Iris pigment epithelial cell (primary cell): ENCODE data around the gene MCOLN2.
"Not testable (repeated sequence)": the region's sequence is repeated elsewhere in the genome, so short reads cannot be mapped to it uniquely, and the experiment has no call there.

Experiments used
- DNase-seq: peaks from one replicate; pipeline ENCODE4 v3.0.0-alpha.2; 2011; ENCODE audit warnings: low read depth

MCOLN2 gene

DNA sequence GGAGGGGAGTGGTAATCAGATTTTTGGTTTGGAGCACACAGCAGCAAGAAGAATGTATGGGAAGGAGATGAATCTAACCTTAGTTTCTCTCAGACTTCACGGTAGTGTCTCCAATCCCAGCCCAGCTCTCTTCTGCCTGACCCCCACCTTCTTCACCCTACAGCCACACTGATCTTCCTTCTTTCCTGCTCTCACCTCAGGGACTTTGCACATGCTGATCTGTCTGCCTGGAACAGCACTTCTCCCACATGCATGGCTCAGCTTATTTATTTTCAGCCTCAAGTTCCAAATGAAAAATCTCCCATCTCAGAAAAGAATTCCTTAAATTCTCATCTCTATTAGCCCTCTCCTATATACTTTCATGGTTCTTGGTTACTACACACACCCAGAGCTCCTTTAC, 55.1 kb downstream of the MCOLN2 start:
- DNase-seq, result no peak

- DNase-seq, result no peak
Measured at GRCh38 chr1:84940481-84940880, 56.4 kb downstream of the MCOLN2 start.

- no peak for DNase-seq
Measured at GRCh38 chr1:84939761-84940160, 57.2 kb downstream of the MCOLN2 start.

- peak; percentile 52 for DNase-seq
Measured at GRCh38 chr1:84939151-84939550, 57.8 kb downstream of the MCOLN2 start.

GRCh38 chr1:84936116-84936810, 60.6 kb downstream of the MCOLN2 start:
- peak; percentile 67 for DNase-seq

GRCh38 chr1:84933011-84933611, 63.8 kb downstream of the MCOLN2 start:
- no peak for DNase-seq

DNA sequence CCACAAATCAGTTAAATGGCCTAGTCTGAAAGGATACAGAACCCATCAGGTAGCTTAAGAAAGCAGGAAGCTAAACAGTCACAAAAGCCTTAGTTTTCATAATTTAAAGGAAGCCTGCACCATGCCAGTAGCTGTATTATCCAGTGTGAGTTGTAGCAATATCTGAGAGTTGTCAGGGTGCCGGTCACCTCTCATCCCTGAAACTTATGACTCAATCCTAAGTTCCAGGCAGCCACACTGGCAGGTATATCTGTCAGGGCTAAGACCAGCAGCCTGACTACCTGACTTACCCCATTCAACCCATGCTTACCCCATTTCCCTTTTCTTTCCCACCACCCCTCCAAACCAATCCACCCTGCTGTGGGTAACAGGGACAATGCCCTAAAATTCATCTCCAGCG, 66.1 kb downstream of the MCOLN2 start:
- DNase-seq, result no peak

DNA sequence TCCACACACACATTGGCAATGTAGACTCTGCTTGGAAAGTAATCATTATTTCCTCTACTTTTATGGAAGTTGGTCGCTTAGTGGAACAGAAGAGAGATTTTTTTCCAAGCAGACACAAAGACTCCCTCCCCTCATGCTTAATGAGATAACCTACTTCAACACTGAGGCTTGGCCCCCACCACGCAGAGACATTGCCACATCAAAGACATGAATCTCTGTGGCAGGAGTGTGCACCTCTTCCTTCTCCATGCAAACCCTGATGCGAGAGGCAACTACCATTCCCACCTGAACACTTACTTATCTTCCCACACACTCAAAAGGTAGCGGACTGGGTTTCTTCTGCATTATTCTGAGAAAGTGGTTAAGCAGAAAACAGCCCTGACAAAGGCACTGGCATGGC, 66.6 kb downstream of the MCOLN2 start:
- no peak for DNase-seq

GRCh38 chr1:84929581-84929980, 67.3 kb downstream of the MCOLN2 start:
- no peak for DNase-seq

DNA sequence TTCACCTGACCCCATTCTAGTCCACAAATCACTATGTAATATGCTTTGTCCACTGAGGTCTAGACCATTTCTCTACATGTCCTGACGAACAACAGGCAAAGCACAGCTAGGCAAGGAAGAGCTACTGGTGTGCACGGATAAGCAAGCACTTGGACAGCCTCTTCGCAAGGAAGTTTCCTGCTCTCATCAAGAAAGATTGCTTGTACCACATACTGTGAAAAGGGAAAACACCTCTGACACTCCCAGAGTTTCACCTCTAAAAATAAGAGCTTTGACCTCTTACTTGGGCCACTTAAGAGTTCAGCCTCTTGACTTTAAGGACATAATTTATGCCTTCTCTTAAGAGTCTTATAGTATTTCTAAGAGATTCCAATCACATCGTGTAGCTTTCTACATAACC, 67.9 kb downstream of the MCOLN2 start:
- DNase-seq, result no peak

DNA sequence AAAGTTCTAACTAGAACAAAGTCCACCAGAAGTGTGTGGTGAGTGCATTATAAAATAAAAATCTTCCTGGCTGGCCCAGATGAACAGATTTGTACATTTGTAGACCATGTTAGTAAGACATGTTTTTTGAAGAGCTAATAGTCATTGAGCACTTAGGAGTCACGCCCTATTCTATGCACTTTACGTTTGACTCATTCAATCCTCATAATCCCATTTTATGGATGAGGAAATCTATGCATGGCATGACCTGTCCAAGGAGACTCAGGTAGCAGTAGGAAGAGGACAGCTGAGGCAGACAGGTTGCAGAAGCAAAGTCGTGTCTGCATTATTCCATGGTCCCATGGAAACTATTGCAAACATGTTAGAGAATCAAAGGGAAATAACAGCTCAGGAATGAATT, 73.6 kb downstream of the MCOLN2 start:
- no peak for DNase-seq

DNA sequence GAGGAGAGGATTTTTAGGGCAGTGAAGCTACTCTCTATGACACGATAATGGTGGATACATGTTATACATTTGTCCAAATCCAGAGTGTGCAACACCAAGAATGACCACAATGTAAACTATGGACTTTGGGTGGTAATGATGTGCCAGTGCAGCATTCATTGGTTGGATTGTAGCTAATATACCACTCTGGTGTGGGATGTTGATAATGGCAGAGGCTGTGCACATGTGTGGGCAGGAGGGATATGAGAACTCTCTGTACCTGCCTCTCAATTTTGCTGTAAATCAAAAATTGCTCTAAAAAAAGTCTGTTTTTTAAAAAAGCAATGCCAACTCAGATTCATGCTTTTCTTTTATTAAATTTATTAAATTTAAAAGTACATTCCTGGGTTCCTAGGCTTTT, 76.8 kb downstream of the MCOLN2 start:
- no peak for DNase-seq

DNA sequence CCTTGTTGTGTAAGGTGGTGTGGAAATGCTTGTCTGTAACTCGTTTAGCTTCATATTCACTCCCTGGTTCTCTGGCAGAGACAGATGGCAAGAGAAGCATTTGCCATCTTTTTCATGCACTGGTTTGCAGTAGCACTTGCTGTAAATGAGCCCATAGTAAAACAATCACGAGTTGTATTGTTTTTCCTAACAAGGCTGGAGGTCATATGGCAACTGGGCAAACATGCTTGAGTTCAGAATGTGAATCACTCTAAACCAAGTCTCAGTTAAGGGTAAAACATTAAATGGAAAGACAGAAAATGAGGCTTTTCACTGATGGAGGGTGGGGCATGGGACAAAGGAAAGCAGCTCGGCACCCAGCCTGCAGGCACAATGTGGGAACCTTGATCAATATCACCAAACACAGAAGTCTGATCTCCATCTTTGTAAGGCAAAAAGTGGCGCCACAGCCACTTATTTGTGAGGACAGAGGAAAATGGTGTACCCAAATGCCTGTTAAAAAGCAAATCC, 77.4 kb downstream of the MCOLN2 start:
- no peak for DNase-seq

DNA sequence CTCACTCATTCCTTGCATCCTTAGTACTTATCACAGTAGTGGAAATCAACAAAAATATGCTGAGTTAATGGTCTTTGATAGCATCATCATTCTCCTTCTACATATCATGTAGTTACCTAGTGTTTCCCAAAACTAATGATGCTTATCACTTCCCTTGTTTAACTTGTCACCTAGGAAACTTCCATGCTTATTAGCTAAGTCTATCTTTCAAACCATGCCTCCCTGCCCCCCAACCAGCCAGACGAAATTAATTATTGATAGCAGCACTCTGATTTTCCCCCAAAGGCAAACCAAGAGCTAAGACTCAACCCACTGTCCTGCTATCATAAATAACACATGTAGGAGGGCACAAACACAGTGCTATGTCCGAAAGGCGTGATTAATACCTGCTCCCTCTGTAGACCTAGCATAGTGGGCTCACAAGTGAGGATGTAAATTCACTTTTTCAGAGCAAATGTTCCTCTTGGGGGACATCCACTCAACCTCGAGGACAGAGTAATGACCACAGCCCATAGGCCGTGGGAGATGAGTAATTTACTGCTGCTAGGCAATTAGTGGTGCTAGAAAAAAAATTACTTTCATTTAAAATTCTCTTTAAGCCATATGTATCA, 78.1 kb downstream of the MCOLN2 start:
- no peak for DNase-seq

DNA sequence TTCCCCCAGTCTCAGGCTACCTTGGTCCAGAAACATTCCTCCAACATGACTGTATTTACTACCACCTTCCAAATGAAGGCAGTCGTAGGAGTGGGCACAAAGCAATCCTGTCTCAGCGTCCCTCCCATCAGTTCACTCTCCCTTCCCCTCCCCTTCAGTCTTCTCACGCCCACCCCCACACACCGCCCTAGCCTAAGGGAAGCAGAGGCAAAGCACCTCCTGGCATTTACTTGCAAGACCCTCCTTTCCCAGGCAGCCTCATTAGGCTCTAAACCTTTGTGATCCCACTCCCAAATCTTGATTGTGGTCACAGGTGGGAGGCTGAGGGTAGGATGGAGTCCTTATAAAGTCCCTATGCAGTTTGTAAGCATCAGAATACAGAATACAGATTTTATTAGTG, 80.0 kb downstream of the MCOLN2 start:
- DNase-seq, result no peak

- peak; percentile 61 for DNase-seq
Measured at GRCh38 chr1:84913555-84913892, 83.4 kb downstream of the MCOLN2 start.

GRCh38 chr1:84912726-84913554, 84.0 kb downstream of the MCOLN2 start:
- DNase-seq, result no peak

GRCh38 chr1:84908746-84909464, 88.0 kb downstream of the MCOLN2 start:
- not testable (repeated sequence) for DNase-seq

- DNase-seq, result peak; percentile 90
Measured at GRCh38 chr1:84907095-84907827, 89.7 kb downstream of the MCOLN2 start.

DNA sequence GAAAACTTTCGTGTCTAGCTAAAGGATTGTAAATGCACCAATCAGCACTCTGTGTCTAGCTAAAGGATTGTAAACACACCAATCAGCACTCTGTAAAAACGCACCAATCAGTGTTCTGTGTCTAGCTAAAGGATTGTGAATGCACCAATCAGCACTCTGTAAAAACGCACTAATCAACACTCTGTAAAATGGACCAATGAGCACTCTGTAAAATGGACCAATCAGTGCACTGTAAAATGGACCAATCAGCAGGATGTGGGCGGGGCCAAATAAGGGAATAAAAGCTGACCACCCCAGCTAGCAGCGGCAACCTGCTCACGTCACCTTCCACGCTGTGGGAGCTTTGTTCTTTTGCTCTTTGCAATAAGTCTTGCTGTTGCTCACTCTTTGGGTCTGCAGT, 94.2 kb downstream of the MCOLN2 start:
- not testable (repeated sequence) for DNase-seq

GRCh38 chr1:84899969-84900368, 96.9 kb downstream of the MCOLN2 start:
- no peak for DNase-seq
